K562 (cell line): ENCODE data around the gene PUM2. TPM values are rescaled to one million over a fixed set of nuclear protein-coding genes. Genes with fewer than 3 reads are reported as not detected.
A peak's percentile ranks its signal among the peaks of the same experiment; 100 is the strongest.

Experiments
- BRCA1 ChIP-seq, 2 experiments: fragments of 450-650 bp in 1 of 2; sonication (generic) in 1 of 2; formaldehyde crosslinking in 1 of 2; IDR thresholded peaks; 2 replicates each; pipeline versions ENCODE4 v1.5.0 to v1.6.1; 2017 to 2020; ENCODE audit warnings: mild to moderate bottlenecking in 1 of 2, missing genetic modification reagents in 1 of 2
- CHD2 ChIP-seq: IDR thresholded peaks from 2 replicates; pipeline ENCODE4 v1.6.1; 2011; ENCODE audit warnings: low read depth, low read length
- E2F3 ChIP-seq: fragments of 250-450 bp; sonication (Bioruptor Pico); IDR thresholded peaks from 2 replicates; pipeline ENCODE4 v1.4.0; 2020; ENCODE audit warnings: mild to moderate bottlenecking
- E2F8 ChIP-seq: fragments of 450-650 bp; IDR thresholded peaks from 2 replicates; pipeline ENCODE4 v1.7.1; 2018; ENCODE audit warnings: mild to moderate bottlenecking, low read depth; ENCODE audit not compliant: partially characterized antibody
- FOXP1 ChIP-seq: sonication (generic); formaldehyde crosslinking; IDR thresholded peaks from 2 replicates; pipeline ENCODE4 v1.8.0; 2022; ENCODE audit warnings: mild to moderate bottlenecking, missing genetic modification reagents
- GTF2E2 ChIP-seq: fragments of 200-800 bp; sonication (Bioruptor generic); IDR thresholded peaks from 2 replicates; pipeline ENCODE4 v1.6.1; 2016; ENCODE audit warnings: missing genetic modification characterization, missing compliant biosample characterization
- HINFP ChIP-seq: fragments of 450-650 bp; conservative IDR thresholded peaks from 2 replicates; pipeline ENCODE4 v1.6.1; 2016; ENCODE audit warnings: missing genetic modification characterization, low read depth, mild to moderate bottlenecking, control low read depth, missing compliant biosample characterization
- ID3 ChIP-seq, 2 experiments: fragments of 250-450 bp in 1 of 2; fragments of 450-650 bp in 1 of 2; sonication (Bioruptor Pico) in 1 of 2; IDR thresholded peaks; 2 replicates each; pipeline versions ENCODE4 v1.6.1 to v1.8.0; 2016 to 2021; ENCODE audit warnings: mild to moderate bottlenecking in 2 of 2, moderate library complexity in 2 of 2, missing compliant biosample characterization in 1 of 2, missing genetic modification characterization in 1 of 2
- MCM5 ChIP-seq: fragments of 450-650 bp; IDR thresholded peaks from 2 replicates; pipeline ENCODE4 v1.6.1; 2016; ENCODE audit warnings: low read depth
- MLX ChIP-seq, 2 experiments: fragments of 450-650 bp in 1 of 2; sonication (generic) in 1 of 2; formaldehyde crosslinking; conservative IDR thresholded peaks; 2 replicates each; pipeline versions ENCODE4 v1.4.0 to v1.8.1; 2020 to 2022; ENCODE audit warnings: mild to moderate bottlenecking in 1 of 2, missing genetic modification reagents in 1 of 2
- MTA2 ChIP-seq: fragments of 450-650 bp; IDR thresholded peaks from 2 replicates; pipeline ENCODE4 v1.6.1; 2016; ENCODE audit warnings: low read depth
- PHB2 ChIP-seq: fragments of 450-650 bp; IDR thresholded peaks from 2 replicates; pipeline ENCODE4 v1.6.1; 2017; ENCODE audit warnings: low read depth
- RAD21 ChIP-seq, 2 experiments: fragments of 250-450 bp in 1 of 2; fragments of 450-650 bp in 1 of 2; sonication (Bioruptor Pico) in 1 of 2; formaldehyde crosslinking in 1 of 2; IDR thresholded peaks in 1 of 2; conservative IDR thresholded peaks in 1 of 2; 2 replicates each; pipeline versions ENCODE4 v1.4.0 to v1.8.0; 2020 to 2022; ENCODE audit warnings: mild to moderate bottlenecking in 2 of 2, moderate library complexity in 1 of 2
- RFX1 ChIP-seq: fragments of 450-650 bp; IDR thresholded peaks from 2 replicates; pipeline ENCODE4 v1.6.1; 2016; ENCODE audit warnings: mild to moderate bottlenecking, moderate library complexity
- SLC30A9 ChIP-seq: fragments of 250-450 bp; sonication (Bioruptor Pico); IDR thresholded peaks from 2 replicates; pipeline ENCODE4 v1.8.0; 2022; ENCODE audit warnings: mild to moderate bottlenecking, moderate library complexity
- SMARCE1 ChIP-seq: fragments of 450-650 bp; IDR thresholded peaks from 2 replicates; pipeline ENCODE4 v1.7.1; 2016; ENCODE audit warnings: mild to moderate bottlenecking
- TRIM24 ChIP-seq, 2 experiments: fragments of 450-650 bp; IDR thresholded peaks; 2 replicates each; pipeline ENCODE4 v1.6.1; 2016
- XRCC5 ChIP-seq: fragments of 200-400 bp; formaldehyde crosslinking; IDR thresholded peaks from 2 replicates; pipeline ENCODE4 v1.6.1; 2017; ENCODE audit warnings: low read depth, mild to moderate bottlenecking, low read length
- ZFP36 ChIP-seq: fragments of 150-350 bp; IDR thresholded peaks from 2 replicates; pipeline ENCODE4 v1.6.1; 2018; ENCODE audit warnings: low read length, low read depth; ENCODE audit not compliant: partially characterized antibody
- ZNF41 ChIP-seq: fragments of 250-450 bp; sonication (Bioruptor Pico); conservative IDR thresholded peaks from 2 replicates; pipeline ENCODE4 v1.4.0; 2020; ENCODE audit warnings: mild to moderate bottlenecking
- ZNF695 ChIP-seq: fragments of 450-650 bp; formaldehyde crosslinking; IDR thresholded peaks from 2 replicates; pipeline ENCODE4 v1.4.0; 2020; ENCODE audit warnings: mild to moderate bottlenecking, moderate library complexity
- ZNF699 ChIP-seq: fragments of 250-450 bp; sonication (Bioruptor Pico); IDR thresholded peaks from 2 replicates; pipeline ENCODE4 v1.8.0; 2021; ENCODE audit warnings: mild to moderate bottlenecking, moderate library complexity; ENCODE audit not compliant: insufficient replicate concordance
- polyA plus RNA-seq, 8 experiments: library from polyadenylated mRNA; depleted of rRNA in 4 of 8; stranded (reverse) in 5 of 8; unstranded in 3 of 8; fragments of >200 nt; fragmentation: Nextera tagmentation in 2 of 8; fragmentation: Illumina TruSeq in 1 of 8; extraction: Ambion mirVana in 2 of 8; extraction: Trizol in 1 of 8; gene quantifications; 2 replicates each; pipeline versions ENCODE4 v1.2.1 to v1.2.3, GENCODE V29; 2011 to 2014; ENCODE audit warnings: inconsistent platforms in 1 of 8, missing spikeins in 1 of 8
- total RNA-seq, 7 experiments: library from RNA; depleted of rRNA in 6 of 7; stranded (reverse); fragments of >200 nt in 6 of 7; fragmentation: Illumina TruSeq in 2 of 7; extraction: Trizol in 2 of 7; gene quantifications; 2 replicates each; pipeline versions ENCODE4 v1.2.1 to v1.2.3, GENCODE V29; 2011 to 2021; ENCODE audit warnings: low replicate concordance in 1 of 7

Gene PUM2
- total and polyA plus RNA-seq, 9 of the 15 experiments (the other 6 are each of a cell fraction or from before 2014, with no cell fraction given) = 13.4 to 61.9 (median 28.3) TPM

- TF ChIP-seq HINFP (no peak), TRIM24 (IDR thresholded peaks at IDR 0.05) (no peak), ZNF41 (no peak), RFX1 (no peak), XRCC5 (peak; percentile 71), MTA2 (no peak), GTF2E2 (tag) (no peak), CHD2 (peak; percentile 40; the same call in 1 of the 2 replicates), ZNF695 (CRISPR knock-in tag) (no peak), E2F8 (no peak), SMARCE1 (no peak; the same call in none of the 2 replicates), ZFP36 (peak; percentile 60), ZNF699 (no peak), BRCA1 (IDR thresholded peaks at IDR 0.05) (no peak), BRCA1 (CRISPR knock-in tag; IDR thresholded peaks at IDR 0.05) (no peak), PHB2 (no peak), FOXP1 (CRISPR knock-in tag) (peak; percentile 90), E2F3 (CRISPR knock-in tag) (peak; percentile 89), SLC30A9 (CRISPR knock-in tag) (no peak), ID3 (CRISPR knock-in tag; IDR thresholded peaks at IDR 0.05) (no peak), ID3 (tag; IDR thresholded peaks at IDR 0.05) (peak; percentile 93), MCM5 (no peak), MLX (CRISPR knock-in tag; conservative IDR thresholded peaks at IDR 0.05) (peak in 1 of 2 experiments; percentile 67; a peak in 1 of 4 replicates), RAD21 (CRISPR knock-in tag; conservative IDR thresholded peaks at IDR 0.05 in 1 of 2, IDR thresholded peaks at IDR 0.05 in 1 of 2) (no peak)
Observed at GRCh38 chr2:20350753-20351554, at the start of gene PUM2 (continued).
